ENCODE results near the gene CERK.

CERK gene

GRCh38 chr22:46731246-46732040 lies 6.6 kb downstream of the CERK start:
- no peak for DNase-seq (ENCODE audit: low read depth)

DNA sequence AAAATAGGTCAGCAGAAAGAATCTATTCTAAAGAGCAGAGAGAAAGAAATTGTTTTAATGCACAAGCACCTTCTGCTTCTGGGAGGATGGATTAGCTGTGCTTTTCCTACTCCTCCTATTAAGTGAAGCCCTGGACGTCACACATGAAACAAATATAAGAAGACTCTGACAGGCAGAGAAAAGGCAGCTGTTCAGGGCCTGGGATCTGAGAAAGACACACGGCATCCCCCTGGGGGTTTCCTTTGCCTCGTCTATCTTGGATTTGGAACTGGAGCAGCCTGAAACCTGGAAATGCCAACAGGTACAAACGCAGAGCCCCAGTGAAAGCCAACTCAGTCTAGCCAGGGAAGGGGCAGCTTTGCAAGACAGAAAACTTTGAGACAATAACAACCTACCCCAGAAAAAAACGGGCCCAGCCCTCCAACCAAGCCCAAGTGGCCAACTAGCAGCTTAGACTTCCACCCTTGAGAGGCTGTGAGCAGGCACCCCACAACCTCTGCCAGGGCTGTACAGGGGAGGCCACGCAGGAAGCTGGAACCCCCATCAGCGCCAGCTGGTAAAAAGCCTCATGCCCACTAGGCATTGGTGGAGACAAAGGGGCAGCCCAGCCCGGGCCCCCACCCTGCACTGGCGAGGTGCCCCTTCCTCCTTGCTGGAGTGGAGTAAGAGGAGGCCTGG lies 7.3 kb downstream of the CERK start:
- no peak for DNase-seq (ENCODE audit: low read depth)

DNA sequence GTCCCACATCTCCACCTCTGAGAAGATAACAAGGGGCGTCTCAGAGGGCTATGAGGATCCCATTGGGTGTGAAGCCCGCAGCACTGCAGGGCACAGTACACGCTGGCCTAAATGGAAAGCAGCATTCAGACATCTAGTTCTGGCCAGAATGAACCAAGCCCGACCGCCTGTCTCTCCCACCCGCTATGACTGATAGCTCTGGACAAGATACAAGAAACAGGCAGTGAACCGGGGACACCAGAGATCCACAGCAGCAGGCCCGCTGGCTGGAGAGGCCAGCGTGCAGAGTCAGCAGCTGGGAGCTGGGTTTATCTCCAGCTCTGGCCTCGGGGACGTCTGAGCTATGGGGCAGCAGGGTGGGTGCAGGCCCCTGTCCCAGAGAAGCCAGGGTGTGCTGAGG lies 9.6 kb downstream of the CERK start:
- no peak for DNase-seq (ENCODE audit: low read depth)

DNA sequence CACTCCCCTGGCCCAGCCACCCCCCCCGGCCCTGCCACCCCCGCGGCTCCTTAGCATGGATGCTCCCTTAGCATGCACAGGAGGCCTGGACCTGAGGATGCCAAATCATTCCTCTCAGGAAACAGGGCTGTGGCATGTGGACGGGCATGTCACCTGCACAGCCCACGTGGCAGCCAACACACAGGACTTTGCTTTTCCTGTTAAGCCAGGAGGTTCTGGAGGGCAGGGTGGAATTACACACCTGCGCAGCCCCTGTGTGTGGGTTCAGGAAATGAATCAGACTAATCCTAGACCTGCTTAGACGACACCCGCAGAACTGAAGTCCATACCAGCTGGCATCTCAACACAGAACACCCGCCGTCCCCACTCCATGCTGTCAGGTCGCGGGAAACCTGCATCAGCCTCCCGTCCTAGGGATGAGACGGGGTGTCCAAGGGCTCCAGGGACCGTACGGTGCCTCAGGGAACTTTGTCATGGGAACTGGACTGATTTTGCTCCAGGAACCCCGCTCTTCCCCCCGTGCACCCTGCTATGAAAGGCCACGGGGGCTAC lies 10.2 kb downstream of the CERK start:
- DNase-seq (ENCODE audit: low read depth): no peak

DNA sequence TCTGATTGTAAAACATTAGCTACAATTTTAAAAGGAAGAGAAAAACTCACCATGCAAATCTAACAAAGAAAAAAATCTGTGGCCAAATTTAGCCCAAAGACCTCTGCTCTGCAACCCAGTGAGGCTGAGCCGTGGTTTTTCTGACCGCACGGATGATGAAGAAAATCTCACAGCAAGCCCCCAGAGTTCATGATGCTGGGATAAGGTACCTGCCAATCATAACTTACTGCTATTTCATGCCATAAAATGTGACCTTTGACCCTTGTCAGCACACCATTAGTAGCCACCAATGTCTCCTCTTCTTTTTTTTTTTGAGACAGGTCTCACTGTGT lies 11.1 kb downstream of the CERK start:
- no peak for DNase-seq (ENCODE audit: low read depth)

DNA sequence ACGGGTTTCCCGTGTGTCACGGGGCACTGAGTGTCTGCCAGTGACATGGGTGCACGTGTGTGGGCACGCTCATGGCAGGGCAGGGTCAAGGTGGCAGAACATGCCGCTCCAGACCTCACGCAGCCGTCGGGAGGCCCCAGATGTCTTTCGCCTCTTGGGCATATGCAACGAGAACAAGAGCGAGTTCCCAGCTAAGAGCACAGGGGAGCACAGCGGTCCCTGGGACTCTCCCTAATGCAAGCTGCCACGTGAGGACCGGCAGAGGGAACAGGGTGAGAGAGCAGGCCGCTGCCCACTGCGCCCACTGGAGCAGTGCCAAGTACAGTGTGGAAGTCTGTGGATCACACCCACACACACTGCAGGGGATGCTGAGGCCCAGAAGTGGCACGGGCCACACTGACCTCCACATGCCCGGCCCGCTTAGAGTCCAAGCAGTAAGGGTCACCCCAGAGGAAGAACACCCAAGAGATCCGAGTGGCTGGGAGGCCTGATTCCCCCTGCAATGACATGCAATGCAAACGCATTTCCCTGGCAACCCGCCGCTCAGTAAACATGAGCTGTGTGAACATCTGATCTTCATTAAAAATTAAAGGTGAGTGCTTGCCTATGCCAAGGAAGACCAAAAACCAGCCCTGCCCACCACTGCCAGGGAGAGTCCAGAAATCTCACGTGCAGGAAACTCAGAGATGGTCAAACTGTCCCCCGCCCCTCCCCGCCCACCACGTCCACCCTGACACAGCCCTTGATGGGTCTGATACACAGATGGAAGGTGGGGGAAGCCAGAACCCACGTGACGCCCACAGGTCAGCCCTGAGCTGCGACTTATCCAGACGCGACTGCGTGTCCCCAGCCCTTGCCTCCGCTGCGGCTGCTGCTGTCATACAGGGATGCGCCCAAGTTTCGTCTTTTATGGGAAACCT lies 11.7 kb downstream of the CERK start:
- DNase-seq (ENCODE audit: low read depth): no peak

DNA sequence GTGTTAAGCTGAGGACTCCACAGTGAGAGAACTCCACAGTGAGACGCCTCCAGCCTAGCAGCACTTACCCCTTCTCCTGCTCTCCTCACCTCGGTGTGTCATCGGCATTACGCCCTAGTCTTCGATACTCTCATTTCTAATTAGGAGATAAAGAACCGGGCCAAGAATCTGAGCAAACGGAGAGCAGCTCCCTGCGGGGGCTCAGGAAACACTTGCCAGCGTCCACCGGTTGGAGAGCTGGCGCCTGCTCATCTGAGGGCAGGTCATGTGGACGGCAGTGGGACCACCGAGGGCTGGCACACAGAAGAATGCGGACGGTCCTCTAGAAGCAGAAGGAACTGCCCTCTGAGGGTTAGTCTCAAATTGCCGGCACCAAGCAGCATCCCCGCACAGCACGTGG lies 13.0 kb downstream of the CERK start:
- DNase-seq (ENCODE audit: low read depth): no peak

- no peak for DNase-seq (ENCODE audit: low read depth)
Measured at GRCh38 chr22:46723882-46724281, 14.2 kb downstream of the CERK start.

- DNase-seq (ENCODE audit: low read depth): no peak
Measured at GRCh38 chr22:46721501-46722085, 16.5 kb downstream of the CERK start.

DNA sequence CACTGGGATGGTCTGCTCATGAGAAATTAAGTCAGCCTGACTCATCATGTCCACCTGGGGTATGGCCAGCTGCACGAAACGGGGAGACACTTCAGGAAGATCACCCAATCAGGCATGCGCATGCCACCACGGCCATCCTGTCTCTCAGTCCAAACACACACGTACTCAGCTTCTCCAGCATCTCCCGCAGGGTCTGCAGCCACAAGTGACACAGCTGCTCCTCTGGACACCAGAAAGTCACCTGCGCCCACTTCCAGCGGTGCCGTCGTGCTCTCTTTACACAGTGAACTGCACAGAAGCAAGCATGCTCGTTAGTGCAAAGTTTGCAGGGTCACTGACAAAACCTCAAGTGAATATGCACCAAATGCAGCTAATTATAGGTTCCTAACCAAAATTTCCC lies 18.1 kb downstream of the CERK start:
- DNase-seq (ENCODE audit: low read depth): no peak

GRCh38 chr22:46714550-46714949 lies 23.5 kb downstream of the CERK start:
- no peak for DNase-seq (ENCODE audit: low read depth)

DNA sequence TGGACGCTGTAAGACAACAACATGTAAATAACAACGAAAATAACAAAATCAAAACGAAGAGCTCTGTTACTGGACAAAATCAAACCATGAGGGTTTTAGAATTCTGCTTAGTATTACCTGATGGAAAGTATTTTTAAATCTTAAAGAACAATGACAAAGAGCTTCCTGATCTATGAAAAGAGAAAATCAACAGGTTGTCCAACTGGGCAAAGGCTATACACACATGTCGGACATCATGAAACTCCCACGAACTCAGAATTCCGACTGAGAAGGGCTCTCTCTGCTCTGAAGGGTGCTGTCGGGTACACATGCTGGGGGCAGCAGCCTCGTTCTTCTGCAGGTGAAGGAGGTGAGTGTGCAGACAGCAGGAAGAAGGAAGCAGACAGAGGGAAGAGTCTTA lies 25.8 kb downstream of the CERK start:
- no peak for DNase-seq (ENCODE audit: low read depth)

GRCh38 chr22:46710806-46711205 lies 27.2 kb downstream of the CERK start:
- DNase-seq (ENCODE audit: low read depth): no peak

GRCh38 chr22:46708766-46709330 lies 29.2 kb downstream of the CERK start:
- no peak for DNase-seq (ENCODE audit: low read depth)

DNA sequence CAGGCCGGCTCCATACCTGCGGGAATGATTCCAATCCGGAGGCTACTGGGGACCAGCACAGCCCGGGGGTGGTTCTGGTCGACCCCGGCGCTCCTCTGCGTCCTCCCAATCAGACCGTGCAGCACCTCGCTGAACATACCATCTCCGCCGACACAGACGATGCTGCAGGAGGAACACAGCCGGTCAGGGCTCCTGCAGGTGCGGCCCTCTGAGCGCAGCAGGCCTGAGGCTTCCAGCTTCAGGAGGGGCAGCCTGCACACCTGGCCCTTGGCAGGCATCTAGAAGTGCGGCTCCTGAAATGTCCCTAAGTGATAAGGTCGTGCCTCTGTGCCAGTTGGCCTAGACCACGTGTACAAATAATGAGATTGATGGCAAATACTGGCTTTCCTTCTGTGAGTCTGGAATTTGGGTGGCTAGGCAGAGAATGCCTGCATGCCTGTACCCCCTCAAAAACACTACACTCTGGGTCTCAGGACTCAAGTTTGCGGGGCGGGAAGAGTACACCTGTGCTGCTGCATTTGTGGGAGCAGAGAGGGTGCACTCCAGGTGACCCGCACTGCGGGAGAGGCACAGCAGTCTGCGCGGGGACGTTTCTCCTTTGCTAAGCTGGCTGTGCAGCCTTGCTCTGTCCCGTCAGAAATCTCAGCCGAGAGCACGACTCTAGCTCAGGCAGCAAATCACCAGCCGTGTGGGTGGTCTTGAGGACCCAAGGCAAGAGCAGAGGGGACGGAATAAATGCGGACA lies 30.1 kb downstream of the CERK start:
- no peak for DNase-seq (ENCODE audit: low read depth)

DNA sequence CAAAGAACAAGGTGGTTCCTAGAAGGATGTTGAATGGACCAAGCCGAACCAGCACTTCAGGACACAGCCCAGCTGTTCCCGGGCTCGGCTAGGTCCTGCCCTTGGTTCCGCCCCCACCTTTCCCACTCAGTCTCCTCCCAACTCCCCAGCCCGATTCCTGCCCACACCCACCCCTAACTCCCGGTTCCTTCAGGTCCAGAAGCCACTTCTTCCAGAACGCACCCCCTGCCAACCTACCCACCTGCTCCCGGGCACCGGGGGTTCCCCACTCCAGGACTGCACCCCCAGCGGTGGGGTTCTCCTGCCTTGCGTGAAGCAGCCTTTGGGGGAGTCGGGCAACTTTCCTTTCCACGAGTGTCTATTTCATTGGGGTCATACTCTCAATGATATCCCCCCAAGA lies 30.7 kb downstream of the CERK start:
- no peak for DNase-seq (ENCODE audit: low read depth)

GRCh38 chr22:46706060-46706459 lies 32.0 kb downstream of the CERK start:
- DNase-seq (ENCODE audit: low read depth): no peak

DNA sequence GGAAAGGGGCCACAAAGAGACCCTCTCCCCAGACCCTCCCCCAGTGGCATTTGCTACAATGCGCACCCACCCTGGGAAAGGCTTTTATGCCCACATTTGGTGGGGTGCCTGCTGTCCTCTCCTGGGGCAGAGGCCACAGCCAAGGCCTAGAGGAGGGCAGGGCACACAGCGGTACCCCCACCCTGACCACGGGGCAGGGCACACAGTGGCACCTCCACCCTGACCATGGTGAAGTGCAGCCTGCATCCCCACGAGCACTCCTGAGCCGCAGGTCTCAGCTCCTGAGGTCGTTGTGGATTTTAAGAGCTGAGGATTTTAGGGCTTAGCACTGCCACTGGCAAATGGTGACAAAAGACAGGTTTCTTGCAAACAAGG lies 34.1 kb downstream of the CERK start:
- no peak for DNase-seq (ENCODE audit: low read depth)

GRCh38 chr22:46703171-46703995 lies 34.7 kb downstream of the CERK start:
- no peak for DNase-seq (ENCODE audit: low read depth)

GRCh38 chr22:46701262-46701661 lies 36.8 kb downstream of the CERK start:
- no peak for DNase-seq (ENCODE audit: low read depth)

All from stimulated activated CD8-positive, alpha-beta memory T cell treated with anti-CD3 and anti-CD28 coated beads, Interleukin-12 subunit alpha, Interleukin-12 subunit beta, amount 100 ng/mL, for 1 hour (primary cell).